ENCODE results near the gene MTMR1.

DNA sequence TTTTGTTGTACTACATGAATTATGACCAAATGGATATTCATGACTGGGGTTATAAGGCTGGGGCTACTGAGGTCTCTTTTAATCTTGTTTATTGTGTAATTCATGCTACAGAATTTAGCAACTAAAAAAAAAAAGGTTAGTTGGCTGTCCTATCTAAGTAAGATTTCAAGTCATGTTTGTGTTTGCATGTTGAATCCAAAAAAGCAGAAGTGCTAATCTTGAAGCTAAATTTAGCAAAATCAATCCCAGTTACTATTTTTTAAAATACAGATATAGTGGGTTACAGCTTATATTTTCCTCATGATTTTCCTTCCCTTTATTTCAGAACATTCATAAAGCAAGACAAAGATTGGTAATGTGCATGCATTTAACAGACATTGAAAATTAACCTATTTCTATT lies 19.4 kb downstream of the MTMR1 start:
- TF ChIP-seq CTCF (IDR thresholded peaks at IDR 0.05; ENCODE audit: low read length) (no peak), EZH2 (optimal IDR thresholded peaks at IDR 0.05; ENCODE audit: low read depth, low read length) (no peak), EZH2phosphoT487 (IDR thresholded peaks at IDR 0.05; ENCODE audit: low read length) (no peak)
